Stimulated activated CD4-positive, alpha-beta T cell treated with anti-CD3 and anti-CD28 coated beads, Interleukin-2, amount 100 ng/mL, for 4 hours (primary cell): ENCODE data around the gene PEX5.
"Not testable (repeated sequence)": the region's sequence is repeated elsewhere in the genome, so short reads cannot be mapped to it uniquely, and the experiment has no call there.

ENCODE experiments used
- DNase-seq: peaks from one replicate; pipeline ENCODE4 v3.0.0-alpha.2; 2020; ENCODE audit warnings: low read depth

Gene PEX5

GRCh38 chr12:7160183-7160582 lies 29.3 kb upstream of the PEX5 start:
- DNase-seq, result no peak

GRCh38 chr12:7161327-7161726 lies 28.2 kb upstream of the PEX5 start:
- DNase-seq, result no peak

GRCh38 chr12:7161811-7162210 lies 27.7 kb upstream of the PEX5 start:
- DNase-seq, result no peak

- DNase-seq, result peak; percentile 13
Observed at GRCh38 chr12:7162691-7163114, 26.8 kb upstream of the PEX5 start.

GRCh38 chr12:7169951-7170350 lies 19.5 kb upstream of the PEX5 start:
- DNase-seq, result no peak

- no peak for DNase-seq
Observed at GRCh38 chr12:7171854-7172253, 17.6 kb upstream of the PEX5 start.

GRCh38 chr12:7175493-7175892 lies 14.0 kb upstream of the PEX5 start:
- no peak for DNase-seq

GRCh38 chr12:7176595-7176994 lies 12.9 kb upstream of the PEX5 start:
- DNase-seq, result no peak

GRCh38 chr12:7178481-7178880 lies 11.0 kb upstream of the PEX5 start:
- no peak for DNase-seq

- DNase-seq, result no peak
Observed at GRCh38 chr12:7180685-7181084, 8.8 kb upstream of the PEX5 start.

GRCh38 chr12:7186058-7186457 lies 3.4 kb upstream of the PEX5 start:
- DNase-seq, result not testable (repeated sequence)

GRCh38 chr12:7188562-7189397 lies 706 bp upstream of the PEX5 start:
- DNase-seq, result peak; percentile 35

GRCh38 chr12:7190268-7191055 lies 976 bp downstream of the PEX5 start:
- DNase-seq, result no peak

GRCh38 chr12:7193674-7194073 lies 4.2 kb downstream of the PEX5 start:
- no peak for DNase-seq

- DNase-seq, result no peak
Observed at GRCh38 chr12:7197841-7198240, 8.4 kb downstream of the PEX5 start.

GRCh38 chr12:7203109-7203508 lies 13.6 kb downstream of the PEX5 start:
- DNase-seq, result no peak

GRCh38 chr12:7205091-7205490 lies 15.6 kb downstream of the PEX5 start:
- no peak for DNase-seq

- DNase-seq, result no peak
Observed at GRCh38 chr12:7206691-7207090, 17.2 kb downstream of the PEX5 start.

GRCh38 chr12:7207866-7208625 lies 18.6 kb downstream of the PEX5 start:
- no peak for DNase-seq

- DNase-seq, result no peak
Observed at GRCh38 chr12:7209958-7210357, 20.5 kb downstream of the PEX5 start.

- no peak for DNase-seq
Observed at GRCh38 chr12:7210642-7211151, 21.2 kb downstream of the PEX5 start.

- DNase-seq, result no peak
Observed at GRCh38 chr12:7212678-7213077, 23.2 kb downstream of the PEX5 start.
